ENCODE data around the gene VKORC1L1. TPM values are rescaled to one million over a fixed set of nuclear protein-coding genes. Genes with fewer than 3 reads are reported as not detected.

VKORC1L1 gene
- polyA plus RNA-seq, 1 donor from 2014 or later: 18.2 TPM

- no peak overlapping the region for H3K9ac ChIP-seq (ENCODE audit: low read length)
- H3K4me2 ChIP-seq (ENCODE audit: low read length): no peak overlapping the region
- no peaks in the 10 kb centered on the region for H3F3A ChIP-seq (ENCODE audit: insufficient read depth, low read length, poor library complexity, severe bottlenecking)
- H3K79me2 ChIP-seq (replicated peaks; ENCODE audit: insufficient read depth, low read length): no peaks in the 10 kb centered on the region
- no peaks in the 10 kb centered on the region for H3K9me2 ChIP-seq (ENCODE audit: insufficient read depth, low read length)
- H3K4me3 ChIP-seq (ENCODE audit: low read length): no peak overlapping the region
- TF ChIP-seq REST (IDR thresholded peaks at IDR 0.05; ENCODE audit: borderline replicate concordance) (no peak), RAD21 (conservative IDR thresholded peaks at IDR 0.05) (no peak), EZH2 (IDR thresholded peaks at IDR 0.05; ENCODE audit: borderline replicate concordance, insufficient read depth, low read length, poor library complexity, severe bottlenecking) (no peak), SMC3 (conservative IDR thresholded peaks at IDR 0.05; ENCODE audit: poor library complexity) (no peak), EP300 (conservative IDR thresholded peaks at IDR 0.05; ENCODE audit: poor library complexity, severe bottlenecking) (no peak), TAF1 (IDR thresholded peaks at IDR 0.05; ENCODE audit: low read depth) (no peak), POLR2AphosphoS5 (IDR thresholded peaks at IDR 0.05) (no peak), MXI1 (conservative IDR thresholded peaks at IDR 0.05; ENCODE audit: poor library complexity, severe bottlenecking) (no peak)
- TF ChIP-seq, protein P1, sequence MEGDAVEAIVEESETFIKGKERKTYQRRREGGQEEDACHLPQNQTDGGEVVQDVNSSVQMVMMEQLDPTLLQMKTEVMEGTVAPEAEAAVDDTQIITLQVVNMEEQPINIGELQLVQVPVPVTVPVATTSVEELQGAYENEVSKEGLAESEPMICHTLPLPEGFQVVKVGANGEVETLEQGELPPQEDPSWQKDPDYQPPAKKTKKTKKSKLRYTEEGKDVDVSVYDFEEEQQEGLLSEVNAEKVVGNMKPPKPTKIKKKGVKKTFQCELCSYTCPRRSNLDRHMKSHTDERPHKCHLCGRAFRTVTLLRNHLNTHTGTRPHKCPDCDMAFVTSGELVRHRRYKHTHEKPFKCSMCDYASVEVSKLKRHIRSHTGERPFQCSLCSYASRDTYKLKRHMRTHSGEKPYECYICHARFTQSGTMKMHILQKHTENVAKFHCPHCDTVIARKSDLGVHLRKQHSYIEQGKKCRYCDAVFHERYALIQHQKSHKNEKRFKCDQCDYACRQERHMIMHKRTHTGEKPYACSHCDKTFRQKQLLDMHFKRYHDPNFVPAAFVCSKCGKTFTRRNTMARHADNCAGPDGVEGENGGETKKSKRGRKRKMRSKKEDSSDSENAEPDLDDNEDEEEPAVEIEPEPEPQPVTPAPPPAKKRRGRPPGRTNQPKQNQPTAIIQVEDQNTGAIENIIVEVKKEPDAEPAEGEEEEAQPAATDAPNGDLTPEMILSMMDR (IDR thresholded peaks at IDR 0.05; ENCODE audit: poor library complexity, severe bottlenecking): no peak
- H4K20me1 ChIP-seq (ENCODE audit: insufficient read depth): no peaks in the 10 kb centered on the region
- H3K27ac ChIP-seq (ENCODE audit: low read length): no peak overlapping the region
- H3K27me3 ChIP-seq (ENCODE audit: insufficient read depth, low read depth, low read length): no peaks in the 10 kb centered on the region
- no peaks in the 10 kb centered on the region for H3K9me3 ChIP-seq (ENCODE audit: low read length)
- H2AFZ ChIP-seq (ENCODE audit: low read depth, low read length): no peak overlapping the region
- H3K36me3 ChIP-seq (ENCODE audit: insufficient read depth, low read length): no peaks in the 10 kb centered on the region
Observed at GRCh38 chr7:65924193-65924592, 51.3 kb downstream of the VKORC1L1 start.

DNA sequence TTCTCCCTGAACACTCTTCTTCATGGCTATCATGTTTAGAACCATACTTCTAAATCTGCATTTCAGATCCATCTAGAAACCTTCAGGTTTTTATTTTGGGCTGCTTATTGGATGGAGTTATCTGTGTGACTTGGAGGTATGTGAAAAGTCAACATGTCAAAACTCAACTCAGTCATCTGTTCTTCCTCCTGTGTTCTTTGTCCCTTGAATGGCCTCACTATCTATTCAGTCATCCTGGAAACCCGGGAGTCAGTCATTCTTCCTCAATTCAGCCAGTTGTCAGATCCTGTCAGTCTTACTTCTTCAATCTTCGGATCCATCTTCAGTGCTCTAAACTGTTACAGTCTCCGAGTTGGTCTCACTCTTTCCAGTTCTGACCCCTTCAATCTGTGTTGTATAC, 52.2 kb downstream of the VKORC1L1 start:
- Histone ChIP-seq H3K4me2 (ENCODE audit: low read length) (no peak overlapping the region), H3K36me3 (ENCODE audit: insufficient read depth, low read length) (no peaks in the 10 kb centered on the region), H3K79me2 (replicated peaks; ENCODE audit: insufficient read depth, low read length) (no peaks in the 10 kb centered on the region), H3F3A (ENCODE audit: insufficient read depth, low read length, poor library complexity, severe bottlenecking) (no peaks in the 10 kb centered on the region), H3K27me3 (ENCODE audit: insufficient read depth, low read depth, low read length) (no peaks in the 10 kb centered on the region), H3K4me3 (ENCODE audit: low read length) (no peak overlapping the region), H3K9me2 (ENCODE audit: insufficient read depth, low read length) (no peaks in the 10 kb centered on the region), H3K9me3 (ENCODE audit: low read length) (no peaks in the 10 kb centered on the region), H3K9ac (ENCODE audit: low read length) (no peak overlapping the region), H4K20me1 (ENCODE audit: insufficient read depth) (no peaks in the 10 kb centered on the region), H3K27ac (ENCODE audit: low read length) (no peak overlapping the region), H2AFZ (ENCODE audit: low read depth, low read length) (no peak overlapping the region)
- TF ChIP-seq POLR2AphosphoS5 (IDR thresholded peaks at IDR 0.05) (no peak), EP300 (conservative IDR thresholded peaks at IDR 0.05; ENCODE audit: poor library complexity, severe bottlenecking) (no peak), RAD21 (conservative IDR thresholded peaks at IDR 0.05) (no peak), EZH2 (IDR thresholded peaks at IDR 0.05; ENCODE audit: borderline replicate concordance, insufficient read depth, low read length, poor library complexity, severe bottlenecking) (no peak)

All from neural cell (in vitro differentiated cells).